Activated T-helper 2 cell treated with anti-CD3 and anti-CD28 coated beads, Interferon-gamma antibody, Interleukin-2, Interleukin-4, amounts not matched to agents 10 μg/mL and 5 μg/mL and 100 μg/mL, durations not matched to agents 14 hours and 24 hours and 36 hours (primary cell): ENCODE data around the gene LRRC8A. TPM values are rescaled to one million over a fixed set of nuclear protein-coding genes. Genes with fewer than 3 reads are reported as not detected.
"Not testable (repeated sequence)": the region's sequence is repeated elsewhere in the genome, so short reads cannot be mapped to it uniquely, and the experiment has no call there.

Experiments
- DNase-seq: peaks from one replicate; pipeline ENCODE4 v3.0.0; 2021; ENCODE audit warnings: low spot score
- H3K27ac Mint-ChIP-seq: one replicate; pipeline ENCODE4 v1.8.0; 2021; ENCODE audit warnings: mixed read lengths
- H3K27me3 Mint-ChIP-seq: one replicate; pipeline ENCODE4 v1.8.0; 2021; ENCODE audit warnings: low read depth, mixed read lengths
- H3K36me3 Mint-ChIP-seq: one replicate; pipeline ENCODE4 v1.8.0; 2021; ENCODE audit warnings: low read depth, mixed read lengths
- H3K4me1 Mint-ChIP-seq: one replicate; pipeline ENCODE4 v1.8.0; 2021; ENCODE audit warnings: low read depth, mixed read lengths
- H3K4me3 Mint-ChIP-seq: one replicate; pipeline ENCODE4 v1.8.0; 2021; ENCODE audit warnings: low read depth, mild to moderate bottlenecking, moderate library complexity, mixed read lengths
- H3K9me3 Mint-ChIP-seq: one replicate; pipeline ENCODE4 v1.8.0; 2021; ENCODE audit warnings: mixed read lengths
- intact Hi-C: fragments of 100-400 bp; cut with micrococcal nuclease; formaldehyde crosslinking; loops from one replicate; pipeline ENCODE4 v1.15.1; 2023
- total RNA-seq: library from RNA; stranded (reverse); gene quantifications from 2 replicates; pipeline ENCODE4 v1.2.3, GENCODE V29; 2022

Gene LRRC8A
- 24.9 and 25.4 TPM in 2 replicates for total RNA-seq

DNA sequence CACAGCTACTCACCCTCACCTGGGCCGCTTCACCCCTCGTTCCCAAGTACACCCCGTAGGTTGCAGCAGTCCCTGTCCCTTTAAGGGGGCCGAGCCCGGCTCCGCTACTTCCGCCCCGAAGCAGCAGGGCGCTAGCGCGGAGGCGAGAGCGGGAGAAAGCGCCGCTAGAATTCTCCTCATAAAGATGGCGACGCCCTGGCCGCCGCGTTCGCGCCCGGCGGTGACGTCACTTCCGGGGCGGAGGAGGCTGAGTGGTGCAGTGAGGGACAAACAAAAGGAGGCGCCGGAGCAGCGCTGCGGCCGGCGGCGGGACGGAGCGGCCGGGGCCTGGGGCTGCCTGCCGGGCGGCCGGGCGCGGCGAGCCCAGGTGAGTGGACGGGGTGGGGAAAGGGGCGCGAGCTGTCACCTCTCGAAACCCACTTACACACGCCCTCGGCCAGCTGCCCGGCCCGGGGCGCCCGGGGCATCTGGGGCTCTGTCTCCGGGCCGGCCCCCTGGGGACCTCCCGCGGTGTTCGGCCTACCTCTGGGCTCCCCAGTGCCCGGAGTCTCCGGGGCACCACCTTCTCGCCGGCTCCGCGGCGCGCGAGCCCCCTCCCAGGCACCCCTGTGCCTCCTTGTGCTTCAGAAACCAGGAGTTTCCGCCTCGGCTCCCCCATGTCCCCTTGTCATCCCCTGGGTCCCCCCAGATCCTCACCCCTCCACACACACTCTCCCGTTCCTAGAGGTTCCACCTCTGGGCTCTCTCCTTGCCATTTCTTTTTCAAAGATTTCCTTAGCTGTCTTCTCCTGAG is at the start of gene LRRC8A, which contains the start of gene KYAT1:
Gene LRRC8A (plus strand): TSS at position 250 of the 793 bp plus-strand sequence. CDS start 25,032 bp downstream, outside the sequence.
Gene KYAT1 (minus strand): TSS at position 67 of the 793 bp plus-strand sequence. CDS start 36,545 bp downstream, outside the sequence.
- Mint-ChIP-seq H3K27ac (peak within 1 kb of the TSS; percentile 92), H3K36me3 (peaks cover 27% of the 10 kb centered on the region), H3K9me3 (no peaks in the 10 kb centered on the region), H3K4me1 (peaks cover 39% of the 10 kb centered on the region), H3K4me3 (peak within 1 kb of the TSS; percentile 97), H3K27me3 (no peaks in the 10 kb centered on the region)
- intact Hi-C loops: loop anchor here (1.0 to 5.0 kb wide), 5 partner anchors 21 to 195 kb away; partner anchors contain the start of genes DOLK, MIGA2, NUP188 and SET
- DNase-seq: peak; percentile 99

DNA sequence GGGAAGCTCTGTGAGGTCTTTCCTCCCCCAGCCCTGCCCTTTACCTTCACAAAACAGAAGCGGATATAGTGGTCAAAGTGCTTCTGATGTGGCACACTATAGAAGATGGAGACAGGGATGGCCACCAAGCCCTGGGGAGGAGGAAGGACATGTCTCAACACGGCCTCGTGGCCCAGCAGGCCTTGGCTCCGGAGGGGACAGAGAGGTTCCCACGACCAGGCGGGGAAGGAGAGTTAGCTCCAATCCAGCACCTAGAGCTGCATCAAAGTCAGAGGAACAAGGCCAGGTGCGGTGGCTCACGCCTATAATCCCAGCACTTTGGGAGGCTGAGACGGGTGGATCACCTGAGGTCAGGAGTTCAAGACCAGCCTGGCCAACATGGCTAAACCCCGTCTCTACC is 48.2 kb upstream of the LRRC8A start:
- peaks cover 17% of the 10 kb centered on the region for H3K36me3 Mint-ChIP-seq
- intact Hi-C loops: no loop called here
- H3K4me3 Mint-ChIP-seq: no peak overlapping the region
- H3K27me3 Mint-ChIP-seq: no peaks in the 10 kb centered on the region
- H3K27ac Mint-ChIP-seq: no peak overlapping the region
- H3K4me1 Mint-ChIP-seq: peaks cover 8% of the 10 kb centered on the region
- no peaks in the 10 kb centered on the region for H3K9me3 Mint-ChIP-seq
- no peak for DNase-seq

DNA sequence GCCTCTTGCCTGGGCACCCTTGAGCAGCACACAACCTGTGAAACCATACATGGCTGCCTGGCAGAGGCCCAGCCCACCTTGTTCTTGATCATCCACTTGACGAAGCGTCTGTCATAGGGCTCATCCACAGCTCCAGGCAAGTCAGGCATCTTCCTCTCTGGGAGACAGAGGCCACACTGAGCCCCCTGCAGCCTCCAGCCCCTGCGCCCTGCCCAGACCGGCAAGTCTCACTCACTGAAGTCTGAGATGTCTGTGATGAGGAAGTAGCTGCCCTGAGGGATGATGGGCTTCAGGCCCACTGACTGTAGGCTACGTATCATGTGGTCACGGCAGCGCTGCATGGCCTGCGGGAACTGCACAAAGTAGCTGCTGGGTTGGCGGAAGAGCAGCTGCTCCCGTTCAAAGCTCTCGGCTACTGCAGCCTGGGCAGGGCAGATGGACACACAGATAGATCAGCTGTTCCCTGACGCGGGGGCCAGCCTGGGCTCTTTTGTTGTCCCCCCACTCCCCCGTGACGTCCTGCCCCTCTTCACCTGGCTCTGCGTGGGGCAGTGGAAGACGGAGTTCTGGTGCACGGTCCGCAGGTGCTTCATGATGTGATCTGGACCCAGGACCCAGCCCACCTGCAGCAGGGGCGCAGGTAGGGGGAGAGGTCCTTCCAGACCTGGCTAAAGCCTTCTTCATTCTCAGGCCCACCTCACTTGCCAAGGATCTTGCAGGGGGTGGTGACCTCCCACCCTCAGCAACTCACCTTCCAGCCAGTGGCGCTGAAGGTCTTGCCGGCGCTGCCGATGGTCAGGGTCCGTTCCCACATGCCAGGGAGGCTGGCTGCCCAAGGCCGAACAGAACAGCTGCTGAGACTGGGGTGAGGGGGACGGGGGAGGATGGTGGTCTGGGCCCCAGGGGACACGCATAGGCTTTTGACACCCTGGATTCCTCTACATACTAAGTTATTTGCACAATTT is 46.4 kb upstream of the LRRC8A start:
- Mint-ChIP-seq H3K4me1 (no peaks in the 10 kb centered on the region), H3K27ac (no peak overlapping the region), H3K27me3 (no peaks in the 10 kb centered on the region), H3K4me3 (no peak overlapping the region), H3K9me3 (no peaks in the 10 kb centered on the region), H3K36me3 (peaks cover 9% of the 10 kb centered on the region)
- intact Hi-C loops: no loop called here
- DNase-seq: no peak

- intact Hi-C loops: no loop called here
- Mint-ChIP-seq H3K27me3 (no peaks in the 10 kb centered on the region), H3K9me3 (no peaks in the 10 kb centered on the region), H3K36me3 (peaks cover 9% of the 10 kb centered on the region), H3K4me1 (no peaks in the 10 kb centered on the region), H3K27ac (no peak overlapping the region), H3K4me3 (no peak overlapping the region)
- DNase-seq: no peak
These were observed 45.3 kb upstream of the LRRC8A start for GRCh38 chr9:128836509-128837145.

DNA sequence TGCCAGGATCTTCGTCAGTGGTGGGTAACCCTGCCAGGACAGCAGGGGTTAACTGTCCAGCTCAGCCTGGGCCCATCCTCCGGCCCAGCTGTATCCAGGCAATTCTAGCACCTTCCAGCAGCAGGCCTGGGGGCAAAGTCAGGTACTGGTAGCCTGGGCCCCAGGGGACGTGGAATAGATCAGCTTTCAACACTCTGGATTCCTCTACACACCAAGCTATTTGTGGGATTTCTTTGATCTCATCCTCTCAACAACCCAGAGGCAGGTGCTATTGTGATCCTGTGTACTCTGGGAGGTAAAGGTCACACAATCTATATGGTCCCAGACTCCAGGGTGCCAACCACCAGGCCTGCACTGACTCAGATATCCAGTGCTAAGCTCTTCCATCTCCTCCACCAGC is 43.6 kb upstream of the LRRC8A start:
- H3K27me3 Mint-ChIP-seq: no peaks in the 10 kb centered on the region
- H3K4me3 Mint-ChIP-seq: no peak overlapping the region
- DNase-seq: no peak
- H3K27ac Mint-ChIP-seq: no peak overlapping the region
- no peaks in the 10 kb centered on the region for H3K4me1 Mint-ChIP-seq
- peaks cover 4% of the 10 kb centered on the region for H3K36me3 Mint-ChIP-seq
- intact Hi-C loops: no loop called here
- no peaks in the 10 kb centered on the region for H3K9me3 Mint-ChIP-seq

DNA sequence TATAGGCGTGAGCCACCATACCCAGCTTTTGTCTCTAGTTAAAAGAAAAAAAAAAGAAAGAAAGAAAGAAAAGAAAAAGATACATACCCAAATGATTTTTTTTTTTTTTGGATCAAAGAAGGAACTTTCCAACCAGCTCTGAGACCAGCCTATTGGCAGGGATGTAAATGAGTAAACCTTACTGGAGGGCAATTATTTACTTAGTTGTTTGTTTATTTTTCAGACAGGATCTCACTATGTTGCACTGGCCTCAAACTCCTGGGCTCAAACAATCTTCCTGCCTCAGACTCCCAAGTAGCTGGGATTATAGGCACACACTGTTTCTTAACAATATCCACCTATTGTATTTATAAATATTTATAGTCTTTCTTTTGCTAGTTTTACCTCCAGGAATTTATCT is 41.4 kb upstream of the LRRC8A start:
- Mint-ChIP-seq H3K4me3 (no peak overlapping the region), H3K36me3 (peaks cover 4% of the 10 kb centered on the region), H3K27ac (no peak overlapping the region), H3K9me3 (no peaks in the 10 kb centered on the region), H3K4me1 (no peaks in the 10 kb centered on the region), H3K27me3 (no peaks in the 10 kb centered on the region)
- DNase-seq: no peak
- intact Hi-C loops: no loop called here

DNA sequence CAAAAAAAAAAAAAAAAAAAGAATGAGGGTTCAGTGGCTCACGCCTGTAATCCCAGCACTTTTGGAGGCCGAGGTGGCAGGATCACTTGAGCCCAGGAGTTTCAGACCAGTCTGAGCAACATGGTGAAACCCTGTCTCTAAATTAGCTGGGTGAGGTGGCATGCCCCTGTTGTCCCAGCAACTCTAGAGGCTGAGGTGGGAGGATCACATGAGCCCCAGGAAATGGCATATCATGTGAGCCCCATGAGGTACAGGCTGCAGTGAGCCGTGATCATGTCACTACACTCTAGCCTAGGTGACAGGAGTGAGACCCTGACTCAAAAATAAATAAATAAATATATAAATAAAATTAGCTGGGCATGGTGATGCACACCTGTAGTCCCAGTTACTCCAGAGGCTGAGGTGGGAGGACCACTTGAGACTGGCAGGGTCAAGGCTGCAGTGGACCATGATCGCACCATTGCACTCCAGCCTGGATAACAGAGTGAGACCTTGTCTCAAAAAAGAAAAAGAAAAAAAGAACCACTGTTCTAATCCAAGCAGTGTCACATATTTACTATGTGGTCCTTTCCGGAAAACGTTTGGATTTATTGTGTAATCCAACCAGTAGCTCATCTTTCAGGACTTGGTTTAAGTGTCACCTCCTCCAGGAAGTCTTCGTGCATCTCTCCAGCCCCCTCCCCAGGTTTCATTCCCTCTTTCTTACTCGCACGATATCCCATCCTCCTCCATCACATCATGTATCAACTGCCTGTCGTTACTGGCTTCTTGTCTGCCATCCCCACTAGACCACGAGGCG is 40.0 kb upstream of the LRRC8A start:
- H3K27ac Mint-ChIP-seq: no peak overlapping the region
- H3K36me3 Mint-ChIP-seq: peaks cover 4% of the 10 kb centered on the region
- no peak overlapping the region for H3K4me3 Mint-ChIP-seq
- H3K4me1 Mint-ChIP-seq: no peaks in the 10 kb centered on the region
- no peaks in the 10 kb centered on the region for H3K27me3 Mint-ChIP-seq
- H3K9me3 Mint-ChIP-seq: no peaks in the 10 kb centered on the region
- no peak for DNase-seq
- intact Hi-C loops: no loop called here

GRCh38 chr9:128843171-128843570 is 38.8 kb upstream of the LRRC8A start:
- DNase-seq, H3K27ac Mint-ChIP-seq, H3K4me1 Mint-ChIP-seq, H3K27me3 Mint-ChIP-seq, intact Hi-C loops, H3K9me3 Mint-ChIP-seq, H3K36me3 Mint-ChIP-seq, H3K4me3 Mint-ChIP-seq: not testable (repeated sequence)

DNA sequence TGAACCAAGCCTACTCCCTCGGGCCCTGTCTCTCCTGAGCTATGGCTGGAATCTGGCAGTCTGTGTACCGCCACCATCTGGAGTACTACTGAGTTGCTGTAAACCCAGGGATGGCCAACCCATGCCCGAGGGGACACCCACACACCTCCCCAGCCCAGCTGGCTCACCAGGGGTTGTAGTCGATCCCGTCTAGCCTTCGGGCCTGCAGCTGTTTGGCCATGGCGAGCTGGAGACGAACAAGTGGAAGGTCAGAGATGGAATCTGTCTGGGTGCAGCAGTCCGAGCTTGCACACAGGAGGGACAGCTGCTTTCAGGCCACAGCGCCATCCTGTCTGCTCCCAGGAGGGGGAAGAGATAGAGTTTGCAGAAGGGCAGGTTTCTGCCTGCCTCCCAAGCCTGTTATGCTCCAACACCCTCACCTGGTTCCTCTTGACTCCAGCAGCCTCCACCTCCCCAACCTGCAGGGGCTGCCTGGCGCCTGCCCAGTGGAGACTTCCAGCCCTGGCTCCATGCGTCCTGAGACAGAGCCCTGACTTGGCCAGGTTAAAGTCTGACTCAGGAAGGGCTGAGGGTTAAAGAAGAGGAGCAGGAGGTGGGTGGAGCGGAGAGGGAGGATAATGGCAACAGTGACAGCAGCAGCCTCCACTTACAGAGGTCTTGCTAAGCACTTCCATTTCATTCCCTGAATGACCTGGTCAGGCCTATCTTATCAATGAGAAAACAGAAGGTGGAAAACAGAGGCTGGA is 36.6 kb upstream of the LRRC8A start:
- Mint-ChIP-seq H3K9me3 (peaks cover 13% of the 10 kb centered on the region), H3K27me3 (no peaks in the 10 kb centered on the region), H3K27ac (no peak overlapping the region), H3K36me3 (peaks cover 14% of the 10 kb centered on the region), H3K4me3 (no peak overlapping the region), H3K4me1 (no peaks in the 10 kb centered on the region)
- DNase-seq: no peak
- intact Hi-C loops: no loop called here

GRCh38 chr9:128846680-128847030 is 35.3 kb upstream of the LRRC8A start:
- no peak overlapping the region for H3K4me3 Mint-ChIP-seq
- H3K36me3 Mint-ChIP-seq: peaks cover 26% of the 10 kb centered on the region
- no peaks in the 10 kb centered on the region for H3K4me1 Mint-ChIP-seq
- H3K27me3 Mint-ChIP-seq: no peaks in the 10 kb centered on the region
- no peak for DNase-seq
- peaks cover 26% of the 10 kb centered on the region for H3K9me3 Mint-ChIP-seq
- intact Hi-C loops: no loop called here
- H3K27ac Mint-ChIP-seq: no peak overlapping the region

DNA sequence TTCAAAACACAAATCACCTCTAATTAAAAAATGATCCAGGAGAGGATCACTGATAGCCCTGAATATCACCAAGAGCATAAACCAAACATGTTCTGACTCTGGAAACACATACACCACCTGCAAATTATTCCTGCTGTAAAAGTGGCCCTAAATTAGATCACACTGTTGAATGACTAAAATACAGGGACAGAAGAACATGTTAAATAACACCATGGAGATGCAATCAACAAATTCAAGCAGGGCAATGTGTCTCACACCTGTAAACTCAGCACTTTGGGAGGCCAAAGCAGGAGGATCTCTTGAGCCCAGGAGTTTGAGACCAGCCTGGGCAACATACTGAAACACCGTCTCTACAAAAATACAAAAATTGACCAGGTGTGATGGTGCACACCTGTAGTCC is 34.1 kb upstream of the LRRC8A start:
- H3K27me3 Mint-ChIP-seq: no peaks in the 10 kb centered on the region
- DNase-seq: no peak
- no peaks in the 10 kb centered on the region for H3K4me1 Mint-ChIP-seq
- H3K9me3 Mint-ChIP-seq: peaks cover 26% of the 10 kb centered on the region
- H3K36me3 Mint-ChIP-seq: peaks cover 26% of the 10 kb centered on the region
- intact Hi-C loops: no loop called here
- no peak overlapping the region for H3K27ac Mint-ChIP-seq
- no peak overlapping the region for H3K4me3 Mint-ChIP-seq
